Measurements from ENCODE around the gene UBE2L5.

- TF ChIP-seq EP300 (IDR thresholded peaks at IDR 0.05) (no peak), CTCF (IDR thresholded peaks at IDR 0.05) (no peak), POLR2A (IDR thresholded peaks at IDR 0.05) (no peak)
Observed at GRCh38 chr13:30463787-30464495, 41.6 kb downstream of the UBE2L5 start.
